NCI-H1930 (cell line): Measurements from ENCODE around the gene TBX5.

Experiments used
- DNase-seq, 2 experiments: peaks; one replicate each; lab custom pipeline; 2025; lab: John Stamatoyannopoulos, UW

The TBX5 gene

DNA sequence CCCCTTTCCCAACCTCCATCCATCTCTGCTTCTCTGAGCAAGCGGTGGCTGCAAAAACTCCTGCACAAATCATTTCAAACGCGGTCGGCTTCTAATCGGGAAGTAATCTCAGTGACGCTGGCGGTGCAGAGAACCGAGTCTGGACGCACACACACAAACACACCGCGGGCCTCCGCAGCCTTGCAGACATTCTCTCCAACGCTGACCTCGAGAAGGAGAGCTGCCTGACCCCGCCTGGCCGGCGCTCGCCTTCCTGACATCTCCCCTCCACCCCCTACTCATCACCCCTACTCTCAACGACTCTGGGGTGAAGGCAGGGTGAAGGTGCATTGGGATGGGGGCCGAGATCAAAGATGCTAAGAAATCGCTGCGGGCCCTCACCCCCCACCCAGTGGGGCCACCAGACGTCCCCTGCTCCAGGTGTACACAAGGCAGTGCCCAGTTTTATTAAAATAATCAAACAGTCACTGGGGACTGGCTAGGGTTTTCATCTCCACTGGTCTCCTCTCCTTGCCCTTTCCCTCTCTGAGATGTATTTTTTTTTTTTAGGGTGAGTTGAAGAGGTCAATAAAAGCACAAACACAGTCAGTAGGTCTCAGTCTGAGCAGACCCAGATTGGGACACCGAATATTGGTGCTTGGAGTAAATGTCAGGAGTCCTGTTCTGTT is 506 bp upstream of the TBX5 start:
- DNase-seq, result no peak

DNA sequence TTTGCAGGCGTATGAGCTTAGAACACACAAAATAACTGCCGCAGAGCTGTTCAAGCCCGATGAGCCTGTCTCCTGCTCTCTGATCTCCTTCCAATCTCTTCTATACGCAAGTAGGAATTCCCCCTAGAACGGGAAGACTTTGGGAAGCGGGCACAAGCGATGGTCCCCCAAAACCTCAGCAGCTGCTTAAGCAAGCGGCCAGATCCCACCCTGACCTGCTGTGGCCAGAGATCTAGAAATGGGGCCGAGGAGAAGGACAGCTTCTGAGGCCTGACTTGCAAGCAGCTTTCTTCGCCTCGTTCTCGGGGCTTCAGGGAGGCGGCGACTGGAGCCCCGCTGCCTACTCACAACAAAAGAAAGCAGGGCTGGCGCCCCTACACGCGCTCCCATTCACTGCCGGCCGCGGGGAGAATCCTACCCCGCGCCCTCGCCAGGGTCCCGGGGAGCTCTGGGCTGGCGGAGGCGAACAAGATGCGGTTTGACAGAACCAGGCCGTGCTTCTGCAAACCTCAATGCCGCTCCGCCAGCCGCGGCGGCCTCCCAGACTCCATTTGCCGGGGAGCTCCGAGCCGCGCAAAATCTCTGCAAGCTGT is 922 bp downstream of the TBX5 start:
- DNase-seq, result no peak

DNA sequence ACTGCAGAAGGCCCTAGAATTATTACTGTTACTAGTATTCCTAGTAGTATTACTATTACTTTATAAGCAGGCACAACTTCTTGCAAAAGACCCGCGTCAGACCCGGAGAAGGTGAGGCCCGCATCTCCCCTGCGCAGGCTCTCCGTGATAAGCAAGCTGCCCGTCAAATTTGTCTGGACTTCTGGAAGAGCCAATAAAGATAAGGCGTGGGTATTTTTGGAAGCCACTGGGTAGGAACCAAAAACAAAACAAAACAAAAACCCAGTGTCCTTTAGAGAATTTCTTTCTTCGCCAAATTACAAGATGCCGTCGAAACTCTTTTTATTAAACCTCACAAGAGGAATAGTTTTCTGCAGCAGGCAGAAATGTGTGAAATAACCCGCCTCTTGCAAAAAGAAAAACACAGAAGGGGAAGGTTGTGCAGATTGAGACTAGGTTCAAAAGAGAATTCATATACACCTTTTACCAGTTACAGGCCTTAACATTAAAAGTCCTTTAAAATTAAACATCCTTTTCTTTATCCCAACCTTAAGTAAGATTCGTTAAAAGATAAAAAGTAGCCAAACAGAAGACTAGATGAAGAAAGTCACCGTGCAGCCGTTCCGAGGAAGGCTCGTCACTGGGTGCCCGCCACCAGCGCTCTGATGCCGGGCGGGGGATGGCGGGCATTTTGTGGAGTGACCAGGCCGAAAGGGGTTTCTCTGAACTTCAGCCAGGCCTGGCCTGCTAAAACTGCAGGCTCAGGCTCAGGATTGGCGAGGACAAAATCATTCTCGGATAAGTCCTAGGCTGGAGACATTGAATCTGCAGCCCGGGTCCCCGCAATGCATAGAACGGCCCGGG is 1.6 kb downstream of the TBX5 start:
- DNase-seq, result no peak

DNA sequence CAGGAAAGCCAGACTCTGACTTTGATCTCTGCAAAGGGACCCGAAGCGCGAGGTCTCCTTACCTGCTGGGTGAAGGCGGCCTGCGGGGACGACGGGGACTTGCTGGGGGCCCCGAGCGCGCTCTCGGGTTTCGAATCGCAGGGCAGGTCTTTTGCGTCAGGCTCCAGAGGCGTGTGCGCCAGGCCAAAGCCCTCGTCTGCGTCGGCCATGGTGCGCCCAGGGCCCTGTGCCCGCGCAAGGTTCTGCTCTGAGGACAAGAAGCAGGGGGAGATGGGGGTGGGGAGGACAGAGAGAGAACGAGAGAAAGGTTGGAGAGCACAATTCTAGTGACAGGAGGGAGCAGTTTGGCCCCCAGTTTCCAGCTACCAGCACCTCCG is 2.3 kb downstream of the TBX5 start:
- DNase-seq, result no peak

DNA sequence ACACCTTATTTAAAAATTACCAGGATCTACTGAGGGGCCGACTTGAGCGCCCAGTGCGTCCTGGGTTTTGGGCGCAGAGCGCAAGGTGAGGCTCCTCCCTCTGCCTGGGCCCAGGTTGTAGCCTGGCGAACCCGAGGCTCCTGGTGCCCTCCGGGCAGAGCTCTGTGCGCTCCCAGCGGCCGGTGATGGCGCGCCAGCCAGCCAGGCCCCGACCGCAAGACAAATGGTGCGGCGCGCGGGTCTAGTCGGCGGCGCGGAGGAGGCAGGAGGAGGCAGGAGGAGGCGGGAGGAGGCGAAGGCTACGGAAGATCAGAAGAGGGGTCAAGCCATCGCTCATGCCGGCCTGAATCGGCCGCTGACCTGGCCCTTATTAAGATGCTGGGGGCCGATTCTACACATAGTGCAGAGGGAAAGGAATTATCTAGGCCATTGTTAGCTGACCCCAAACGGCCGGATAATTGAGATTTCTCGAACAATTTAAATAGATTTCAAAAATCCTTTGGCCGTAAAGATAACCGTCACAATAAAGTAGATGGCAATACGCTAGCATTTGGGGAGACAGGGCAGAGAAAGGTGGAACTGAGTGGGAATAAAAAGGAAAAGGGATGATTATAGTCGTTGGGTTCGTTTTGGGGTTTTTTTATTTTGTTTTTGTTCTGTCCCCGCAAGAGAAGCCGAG is 2.8 kb downstream of the TBX5 start:
- no peak for DNase-seq

DNA sequence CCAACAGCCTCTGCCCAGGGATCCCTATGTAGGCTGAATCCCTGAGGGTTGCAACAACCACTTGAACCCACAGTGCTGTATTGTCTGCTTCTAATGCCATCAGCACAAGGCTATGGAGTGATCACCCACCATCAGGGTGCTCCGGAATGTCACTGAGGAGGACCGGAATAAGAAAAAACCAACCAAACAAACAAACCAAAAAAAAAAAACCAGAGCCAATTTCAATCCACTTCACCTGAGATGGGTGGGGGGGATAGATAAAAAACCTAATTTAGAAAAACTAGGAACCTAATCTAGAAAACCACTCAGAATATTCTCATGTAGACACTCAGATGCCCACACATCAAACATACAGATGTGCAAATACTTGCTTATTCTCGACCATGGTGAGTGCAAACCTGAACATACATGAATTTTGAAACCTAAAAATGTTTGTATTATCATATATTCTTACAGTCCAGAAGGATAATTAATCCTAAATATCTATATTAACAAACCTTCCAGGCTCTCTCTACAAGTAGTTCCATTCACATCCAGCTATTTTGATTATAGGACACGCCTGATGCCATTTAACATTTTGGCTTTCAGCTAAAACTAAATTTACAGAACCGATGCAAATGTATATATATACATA is 3.7 kb downstream of the TBX5 start:
- no peak for DNase-seq

DNA sequence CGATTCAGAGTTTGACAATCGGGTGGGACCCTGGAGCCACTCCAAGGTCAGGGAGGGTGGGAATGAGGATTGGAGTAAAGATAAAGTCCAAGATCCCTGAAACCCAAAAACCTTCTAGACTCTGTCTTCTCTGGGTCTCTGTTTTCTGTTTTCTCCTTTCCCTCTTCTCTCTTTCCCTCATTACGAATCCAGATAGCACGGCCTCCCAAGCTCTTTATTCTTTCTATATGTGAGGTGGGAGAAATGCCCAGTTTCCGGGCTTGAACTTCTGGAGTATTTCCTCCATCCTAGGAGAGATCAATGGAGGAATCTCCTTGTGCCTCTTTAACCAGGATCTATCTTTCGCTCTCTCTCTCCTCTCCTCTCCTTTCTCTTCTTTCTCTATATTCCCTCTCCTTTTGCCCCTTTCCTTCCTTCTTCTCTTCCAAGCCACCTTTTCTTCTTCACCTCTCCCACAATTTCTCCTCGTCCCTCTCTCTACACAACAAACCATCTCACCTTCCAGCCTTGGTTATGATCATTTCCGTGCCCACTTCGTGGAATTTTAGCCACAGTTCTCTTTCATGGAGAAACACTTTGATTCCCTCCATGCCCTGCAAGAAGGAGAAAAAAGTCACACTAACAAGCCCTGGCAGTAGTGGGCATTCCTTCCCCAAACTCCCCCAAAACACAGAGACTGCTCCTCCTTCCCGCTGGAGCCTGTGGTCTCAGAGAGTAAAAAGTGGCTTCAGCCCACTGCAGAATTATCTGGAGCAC is 4.4 kb downstream of the TBX5 start:
- DNase-seq, result no peak

DNA sequence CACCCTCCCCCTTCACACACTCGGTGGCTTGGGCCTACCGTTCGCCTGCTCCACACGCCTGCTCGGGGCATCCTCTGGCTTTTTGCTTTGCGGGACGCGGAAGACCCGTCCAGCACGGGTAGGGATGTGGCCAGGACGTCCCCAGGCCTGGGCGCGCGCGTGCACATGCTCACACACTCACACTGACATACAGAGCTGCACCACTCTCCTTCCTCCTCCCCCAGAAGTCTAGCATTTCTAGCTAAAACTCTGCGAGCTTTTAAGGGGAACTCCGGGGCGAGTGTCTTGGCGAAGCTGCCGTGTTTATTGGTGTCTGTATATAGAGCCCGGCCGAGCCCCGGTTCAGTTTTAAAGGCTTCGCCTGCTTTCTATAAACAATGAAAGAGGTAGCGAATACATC is 5.0 kb downstream of the TBX5 start:
- no peak for DNase-seq

DNA sequence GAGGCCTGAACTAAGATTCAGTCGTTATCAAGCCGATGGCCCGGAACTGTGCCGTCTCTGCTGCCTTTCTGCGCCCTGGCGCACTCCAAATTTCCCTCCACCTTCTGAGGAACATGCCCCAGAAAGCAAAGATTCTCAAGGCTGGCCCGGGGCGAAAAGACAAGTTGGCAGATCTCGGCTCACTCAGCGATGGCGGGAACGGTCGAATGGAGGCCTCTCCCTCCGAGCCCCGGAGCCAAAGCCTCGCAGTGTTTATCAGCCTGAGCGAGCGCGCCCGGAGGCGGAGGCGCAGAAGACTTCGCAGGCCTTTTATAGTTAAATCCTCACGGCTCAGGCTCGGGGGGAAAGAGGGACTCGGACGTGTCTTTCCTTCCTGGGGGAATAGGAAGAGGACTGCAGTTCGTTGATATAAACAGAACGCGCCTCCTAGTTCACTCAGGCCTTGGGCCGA is 5.6 kb downstream of the TBX5 start:
- DNase-seq, result no peak

DNA sequence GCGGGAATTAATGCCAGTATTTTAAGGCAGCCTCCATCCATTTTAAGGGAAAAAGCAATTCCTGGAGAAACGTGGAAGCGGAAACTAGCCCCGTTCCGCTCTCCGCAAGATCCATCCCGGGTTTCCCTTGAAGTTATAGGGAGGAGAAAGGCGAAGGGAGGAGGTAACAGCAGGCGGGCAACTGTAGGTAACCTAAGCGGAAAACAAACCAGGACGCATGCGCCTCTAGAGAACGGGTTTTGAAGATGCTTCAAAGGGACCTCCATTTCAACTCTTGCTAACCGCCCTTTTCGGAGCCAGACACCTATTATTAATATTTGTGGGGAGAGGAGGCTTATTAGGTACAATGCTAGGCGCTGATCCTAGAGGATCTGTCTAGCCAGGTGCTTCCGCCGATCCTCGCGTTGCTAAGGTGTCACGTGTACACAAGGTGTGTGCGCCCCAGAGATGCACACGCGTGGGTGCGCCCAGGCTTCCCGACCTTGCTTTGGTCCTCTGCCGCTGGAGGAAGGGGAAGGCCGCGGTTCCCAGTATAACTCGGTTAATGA is 6.2 kb downstream of the TBX5 start:
- peak in 1 of 2 experiments; percentile 22 for DNase-seq

DNA sequence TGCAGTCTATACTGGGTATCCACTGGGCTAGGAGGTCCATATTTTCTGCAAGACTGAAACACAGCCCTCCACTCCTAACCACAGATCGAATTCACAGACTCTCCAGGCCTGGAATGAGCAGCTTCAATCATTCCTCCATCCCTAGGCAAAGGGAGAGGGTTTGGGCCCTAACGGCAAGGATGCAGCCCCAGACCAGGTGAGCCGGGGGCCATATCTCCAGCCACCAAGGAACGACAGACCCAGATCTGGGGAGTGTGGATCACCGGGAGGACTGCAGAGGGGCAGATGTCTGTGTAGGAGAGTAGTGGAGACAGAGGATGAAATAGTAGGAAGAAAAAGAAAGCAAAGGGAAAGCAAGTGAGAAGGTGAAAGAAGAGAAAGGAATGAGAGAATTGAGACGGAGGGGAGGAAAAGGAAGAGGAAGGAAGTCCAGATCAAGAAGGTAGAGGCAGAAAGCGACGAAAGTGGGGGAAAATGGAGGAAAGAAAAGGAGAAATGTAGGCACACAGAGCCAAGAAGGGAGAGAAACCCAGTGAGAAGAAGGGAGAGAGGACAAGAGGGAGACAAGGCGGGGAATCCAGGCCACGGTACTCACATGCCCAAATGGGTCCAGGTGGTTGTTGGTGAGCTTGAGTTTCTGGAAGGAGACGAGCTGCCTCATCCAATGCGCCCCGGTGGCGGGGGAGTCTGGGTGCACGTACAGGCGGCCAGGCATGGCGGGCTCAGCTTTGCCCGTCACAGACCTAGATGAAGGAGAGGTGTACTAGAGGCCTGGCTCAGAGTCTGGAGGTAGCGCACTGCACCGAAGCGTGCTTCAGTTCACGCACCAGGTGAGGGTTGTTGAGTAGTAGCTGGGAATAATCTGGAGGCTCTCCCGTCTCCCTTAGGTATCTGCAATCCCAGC is 7.7 kb downstream of the TBX5 start:
- DNase-seq, result no peak

DNA sequence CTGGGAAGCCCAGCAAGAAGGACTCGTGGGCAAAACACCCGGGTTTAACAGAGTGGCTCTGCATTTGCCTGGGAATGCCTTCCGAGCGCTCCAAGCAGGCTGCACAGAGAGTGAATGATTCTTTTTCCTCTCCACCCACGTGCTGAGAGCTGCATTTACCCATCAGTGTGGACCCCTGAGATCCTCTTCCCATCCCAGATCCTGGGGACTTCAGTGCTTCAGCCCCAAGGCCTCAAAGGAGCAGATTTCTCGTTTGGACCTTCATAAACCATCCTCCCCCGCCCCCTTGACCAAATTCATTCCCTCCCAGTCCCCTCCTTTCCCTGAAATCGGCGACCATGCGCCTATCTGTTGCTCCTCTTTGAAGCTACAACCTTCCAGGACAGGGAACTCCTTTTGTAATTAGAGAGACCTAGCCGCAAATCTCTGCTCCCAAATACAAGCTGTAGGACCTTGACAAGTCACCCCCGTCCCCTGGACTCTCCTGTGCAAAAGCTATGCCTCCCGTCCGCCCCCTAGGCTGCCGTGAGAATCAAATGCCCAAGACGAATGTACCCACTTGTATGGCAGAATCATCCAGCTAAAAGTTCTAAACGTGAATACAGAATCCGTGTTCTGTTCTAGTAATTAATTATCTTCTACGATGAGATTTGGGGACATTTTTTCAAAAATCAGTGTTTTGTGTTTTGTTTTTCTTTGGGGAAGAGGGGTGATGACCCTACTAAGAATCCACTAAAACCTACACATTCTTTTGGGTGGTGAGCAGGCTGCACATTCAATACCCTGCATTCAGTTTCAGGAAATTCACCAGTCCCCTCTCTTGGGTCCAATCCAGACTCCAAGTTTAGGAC is 8.8 kb downstream of the TBX5 start:
- DNase-seq, result no peak

DNA sequence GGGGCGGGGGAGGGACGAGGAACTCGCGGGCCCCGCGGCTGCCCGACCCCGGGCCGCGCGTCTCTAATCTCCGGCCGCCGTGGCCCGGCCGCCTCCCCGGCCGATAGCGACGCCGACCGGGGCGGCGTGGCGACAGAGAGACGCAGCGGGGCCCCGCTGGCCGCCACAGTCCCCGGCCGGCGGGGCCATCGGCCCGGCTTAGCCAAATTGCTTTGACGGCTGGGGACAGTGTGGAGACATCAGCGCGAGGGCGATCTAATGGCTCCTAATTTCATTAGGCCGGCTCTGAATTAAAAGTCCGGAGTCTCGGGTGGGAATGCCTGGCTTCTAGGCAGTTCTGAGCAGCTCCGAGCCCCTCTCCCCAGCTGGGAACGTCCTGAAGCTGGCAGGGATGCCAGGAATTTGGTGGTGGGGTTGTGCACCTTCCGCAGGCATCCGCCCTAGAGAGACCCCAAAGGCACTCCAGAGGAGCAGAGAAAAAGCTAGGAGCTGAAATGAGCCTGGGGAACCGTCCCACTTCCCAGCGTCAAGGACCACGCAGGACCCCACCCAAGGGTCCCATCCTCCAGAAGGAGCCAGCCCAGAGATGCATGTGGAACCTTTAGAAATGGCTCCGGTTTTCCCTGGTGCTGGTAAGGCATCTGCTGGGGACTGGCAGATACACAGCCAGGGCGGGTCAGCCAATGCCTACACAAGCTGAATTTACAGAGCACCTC is 9.6 kb downstream of the TBX5 start:
- no peak for DNase-seq

DNA sequence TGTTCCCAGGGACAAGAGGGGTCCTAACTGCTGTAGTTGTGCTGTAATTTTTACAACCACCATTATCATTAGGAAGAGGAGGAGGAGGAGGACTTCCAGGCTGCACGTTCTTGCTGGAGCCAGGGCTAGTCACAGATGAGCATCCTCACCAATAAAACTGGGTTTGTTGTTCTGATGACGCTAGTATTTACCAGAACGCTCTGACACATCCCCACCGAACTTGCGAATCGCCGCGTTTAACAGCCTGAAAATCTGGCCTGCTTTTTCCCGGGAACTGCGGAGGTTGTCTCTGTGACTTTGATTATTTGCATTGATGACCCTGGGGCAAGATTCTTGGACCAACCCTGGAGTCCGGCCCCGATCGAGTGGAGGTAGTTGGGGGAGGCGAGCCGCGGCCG is 10.2 kb downstream of the TBX5 start:
- DNase-seq, result no peak

DNA sequence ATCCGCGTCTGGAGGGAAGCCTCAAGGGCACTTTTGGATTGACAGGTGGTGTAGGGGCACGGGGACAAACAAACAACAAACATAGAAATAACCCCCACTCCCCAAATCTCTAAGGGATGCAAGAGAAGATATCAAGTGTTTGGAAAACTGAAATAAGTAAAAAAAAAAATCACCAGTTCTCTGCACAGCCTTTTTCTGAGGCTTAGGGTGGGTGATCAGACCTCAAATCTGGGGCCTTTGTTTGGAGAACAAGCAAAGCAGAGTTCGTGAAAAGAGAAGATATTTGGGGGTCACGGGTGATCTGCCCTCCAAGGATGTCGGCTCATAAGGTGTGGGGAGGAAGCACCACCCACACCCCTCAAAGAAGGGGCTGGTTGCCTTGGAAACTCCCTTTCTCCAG is 10.7 kb downstream of the TBX5 start:
- no peak for DNase-seq

DNA sequence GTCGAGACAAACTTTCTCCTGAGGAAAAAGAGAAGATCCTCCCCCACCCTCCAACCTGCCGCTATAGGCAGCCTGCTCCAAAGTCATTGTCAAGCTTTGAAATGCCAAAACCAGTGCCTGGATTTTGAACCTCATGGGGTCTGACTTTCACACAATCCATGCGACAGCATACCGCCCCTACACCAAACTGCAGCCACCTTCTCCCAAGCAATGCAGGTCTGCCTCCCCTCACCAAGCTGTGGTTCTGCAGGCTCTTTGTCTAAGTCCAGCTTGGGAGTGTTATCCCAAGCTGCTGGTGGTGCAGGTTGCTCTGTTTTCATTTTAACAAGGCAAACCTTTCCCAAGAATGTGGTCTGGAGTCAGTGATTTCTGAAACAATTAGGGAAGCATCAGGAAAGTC is 12.4 kb downstream of the TBX5 start:
- no peak for DNase-seq

DNA sequence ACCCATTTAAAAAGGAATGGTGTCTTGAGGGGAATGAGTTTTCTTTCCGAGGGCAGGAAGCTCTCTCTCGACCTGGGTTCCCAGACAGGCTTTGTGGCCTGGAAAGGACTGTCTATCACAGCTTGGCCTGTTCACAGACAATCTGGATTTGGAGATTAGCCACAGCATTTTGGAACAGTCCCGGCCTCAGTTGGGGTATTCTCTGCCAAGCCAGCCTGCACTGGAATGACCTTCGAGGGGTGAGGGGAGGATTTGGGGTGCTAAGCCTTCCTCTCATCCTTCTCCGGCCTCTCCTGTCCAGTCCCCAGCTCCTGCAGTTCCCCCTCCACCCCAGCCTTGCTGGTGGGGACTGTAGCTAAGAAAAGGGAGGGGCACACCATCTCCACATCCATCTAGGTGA is 13.0 kb downstream of the TBX5 start:
- DNase-seq, result no peak

DNA sequence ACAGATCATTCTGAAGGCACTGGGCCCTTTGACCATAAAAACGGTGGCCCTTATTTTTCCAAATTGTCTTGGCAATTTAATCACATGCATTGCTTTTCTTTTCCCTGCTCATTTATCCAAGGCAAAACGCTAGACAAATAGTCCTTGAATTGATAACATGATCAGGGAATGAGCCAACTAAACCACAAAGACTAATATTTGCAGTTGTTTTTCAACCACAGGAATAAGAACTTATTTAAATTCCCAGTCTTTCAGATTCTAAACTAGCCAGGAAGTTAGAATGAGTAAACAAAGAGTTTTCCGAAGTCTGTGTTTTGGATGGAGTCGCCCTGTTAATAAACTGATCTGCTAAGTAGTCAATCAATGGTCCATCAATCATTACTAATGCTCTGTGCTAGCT is 14.9 kb downstream of the TBX5 start:
- DNase-seq, result no peak

DNA sequence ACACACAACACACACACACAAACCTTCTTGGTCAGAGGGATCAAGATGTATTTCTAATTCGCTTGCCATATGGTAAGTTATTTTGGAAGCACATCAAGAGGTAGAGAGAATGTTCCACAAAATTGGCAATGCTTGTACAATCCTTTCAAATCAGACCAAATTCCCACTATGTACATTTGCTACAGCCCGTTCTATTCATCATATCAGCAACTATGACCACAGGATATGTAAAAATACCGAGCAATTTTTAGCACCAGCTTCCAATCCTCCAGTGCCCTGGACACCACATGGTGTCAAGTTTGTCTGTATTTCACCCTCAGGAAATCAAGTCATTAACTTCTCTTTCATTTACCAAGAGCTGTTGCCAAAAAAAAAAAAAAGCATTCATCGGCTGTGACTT is 21.2 kb downstream of the TBX5 start:
- no peak for DNase-seq
